Activated CD8-positive, alpha-beta T cell treated with anti-CD3 and anti-CD28 coated beads for 36 hours (primary cell): Measurements from ENCODE around the gene ZNF281. TPM values are rescaled to one million over a fixed set of nuclear protein-coding genes. Genes with fewer than 3 reads are reported as not detected.
A peak's percentile ranks its signal among the peaks of the same experiment; 100 is the strongest.

Experiments used
- ATAC-seq: fragments of 200-7000 bp; cut with Tn5 transposase; one replicate; pipeline ENCODE4 v1.10.0; 2021; ENCODE audit warnings: mild to moderate bottlenecking, moderate library complexity
- CTCF ChIA-PET: fragments of 350-600 bp; sonication (Branson Sonifier 250); formaldehyde crosslinking; loops from one replicate; lab custom pipeline; 2021; ENCODE audit warnings: antibody characterized with exemption; lab: Charles Lee
- POLR2A ChIA-PET: fragments of 350-600 bp; sonication (Branson Sonifier 250); formaldehyde crosslinking; loops from one replicate; lab custom pipeline; 2021; ENCODE audit warnings: antibody characterized with exemption; lab: Charles Lee
- DNase-seq: peaks from one replicate; pipeline ENCODE4 v3.0.0-alpha.2; 2020
- H3K27ac Mint-ChIP-seq: one replicate; pipeline ENCODE4 v1.8.0; 2021; ENCODE audit warnings: mild to moderate bottlenecking, mixed read lengths
- H3K27me3 Mint-ChIP-seq: one replicate; pipeline ENCODE4 v1.8.0; 2021; ENCODE audit warnings: mixed read lengths
- H3K36me3 Mint-ChIP-seq: one replicate; pipeline ENCODE4 v1.8.0; 2021; ENCODE audit warnings: low read depth, mixed read lengths
- H3K4me1 Mint-ChIP-seq: one replicate; pipeline ENCODE4 v1.8.0; 2021; ENCODE audit warnings: low read depth, mixed read lengths
- H3K4me3 Mint-ChIP-seq: one replicate; pipeline ENCODE4 v1.8.0; 2021; ENCODE audit warnings: mild to moderate bottlenecking, moderate library complexity, mixed read lengths
- H3K9me3 Mint-ChIP-seq: one replicate; pipeline ENCODE4 v1.8.0; 2021; ENCODE audit warnings: mixed read lengths
- CTCF ChIP-seq: fragments of 200-600 bp; IDR thresholded peaks from one replicate; pipeline ENCODE4 v1.8.0; 2022; ENCODE audit warnings: antibody characterized with exemption, mild to moderate bottlenecking
- intact Hi-C: fragments of 100-400 bp; cut with micrococcal nuclease; formaldehyde crosslinking; loops from one replicate; pipeline ENCODE4 v1.10.0; 2022
- total RNA-seq, 2 experiments: library from RNA; stranded (reverse); gene quantifications; one replicate each; pipeline ENCODE4 v1.2.3, GENCODE V29; 2021

Gene ZNF281
- total RNA-seq, 2 experiments from 2014 or later = 12.0 to 12.2 TPM

- ATAC-seq (no peak), DNase-seq (no peak)
- intact Hi-C loops = no loop called here
- H3K4me1 Mint-ChIP-seq = peaks cover under 1% of the 10 kb centered on the region
- TF ChIP-seq CTCF = no peak
- ChIA-PET CTCF (interaction anchor here (0.7 to 1.5 kb wide), 2 partner anchors 102 to 124 kb away, joined by 3 read pairs; no protein-coding TSS in a partner anchor), POLR2A (no interaction called here)
- no peak overlapping the region for H3K4me3 Mint-ChIP-seq
- no peak overlapping the region for H3K27ac Mint-ChIP-seq
- no peaks in the 10 kb centered on the region for H3K36me3 Mint-ChIP-seq
- H3K27me3 Mint-ChIP-seq = no peaks in the 10 kb centered on the region
- H3K9me3 Mint-ChIP-seq = no peaks in the 10 kb centered on the region
Measured at GRCh38 chr1:200386416-200386815, 23.4 kb downstream of the ZNF281 start.

- TF ChIP-seq CTCF = no peak
- no peak overlapping the region for H3K27ac Mint-ChIP-seq
- ChIA-PET CTCF (no interaction called here), POLR2A (no interaction called here)
- no peaks in the 10 kb centered on the region for H3K9me3 Mint-ChIP-seq
- no peak for ATAC-seq
- H3K27me3 Mint-ChIP-seq = no peaks in the 10 kb centered on the region
- H3K4me3 Mint-ChIP-seq = no peak overlapping the region
- no peaks in the 10 kb centered on the region for H3K36me3 Mint-ChIP-seq
- intact Hi-C loops = no loop called here
- H3K4me1 Mint-ChIP-seq = peaks cover 11% of the 10 kb centered on the region
- no peak for DNase-seq
Measured at GRCh38 chr1:200384818-200385390, 24.9 kb downstream of the ZNF281 start.

GRCh38 chr1:200381256-200381984, 28.4 kb downstream of the ZNF281 start:
- intact Hi-C loops = no loop called here
- Mint-ChIP-seq H3K9me3 (no peaks in the 10 kb centered on the region), H3K4me3 (no peak overlapping the region), H3K4me1 (peaks cover 11% of the 10 kb centered on the region), H3K27ac (no peak overlapping the region), H3K36me3 (no peaks in the 10 kb centered on the region), H3K27me3 (no peaks in the 10 kb centered on the region)
- no peak for TF ChIP-seq CTCF
- CTCF ChIA-PET = interaction anchor here (1.4 kb wide), 1 partner anchor 102 kb away, joined by 3 read pairs; no protein-coding TSS in a partner anchor
- ATAC-seq (no peak), DNase-seq (no peak)
- POLR2A ChIA-PET = interaction anchor here (1.3 kb wide), 1 partner anchor 17 kb away, joined by 3 read pairs; no protein-coding TSS in a partner anchor

GRCh38 chr1:200380589-200381021, 29.2 kb downstream of the ZNF281 start:
- no peaks in the 10 kb centered on the region for H3K9me3 Mint-ChIP-seq
- no peaks in the 10 kb centered on the region for H3K27me3 Mint-ChIP-seq
- no peak overlapping the region for H3K27ac Mint-ChIP-seq
- peak; percentile 70 for ATAC-seq
- intact Hi-C loops = no loop called here
- ChIA-PET CTCF (interaction anchor here (0.7 to 1.4 kb wide), 2 partner anchors 26 to 101 kb away, joined by 3 read pairs; no protein-coding TSS in a partner anchor), POLR2A (interaction anchor here (1.3 kb wide), 1 partner anchor 18 kb away, joined by 3 read pairs; no protein-coding TSS in a partner anchor)
- H3K4me3 Mint-ChIP-seq = no peak overlapping the region
- DNase-seq = peak; percentile 47
- no peak for TF ChIP-seq CTCF
- peaks cover 11% of the 10 kb centered on the region for H3K4me1 Mint-ChIP-seq
- H3K36me3 Mint-ChIP-seq = no peaks in the 10 kb centered on the region
